HG03457 (cell line): Measurements from ENCODE around the gene RIPPLY1.

ENCODE experiments used
- ATAC-seq: cut with Tn5 transposase; IDR thresholded peaks from one replicate; pipeline ENCODE4 v1.9.1; 2021; ENCODE audit warnings: moderate number of reproducible peaks; ENCODE audit not compliant: unreplicated experiment

RIPPLY1 gene

GRCh38 chrX:106862972-106863688 lies 40.0 kb downstream of the RIPPLY1 start:
- ATAC-seq = no peak
